Stimulated activated naive B cell treated with anti-CD40 and anti-IgM and Interleukin-4, amounts not matched to agents 10 μg/mL and 1 μg/mL and 100 μg/mL, for 72 hours (primary cell): ENCODE measurements around the gene GPR18.

ENCODE experiments used
- ATAC-seq, 2 donors: fragments of 150-1000 bp; cut with Tn5 transposase; replicated peaks; 2 replicates each; pipeline ENCODE4 v1.10.0; 2021; ENCODE audit warnings: moderate library complexity in 1 of 2
- DNase-seq: peaks from one replicate; pipeline ENCODE4 v3.0.0; 2021
- H3K27ac Mint-ChIP-seq: one replicate; pipeline ENCODE4 v1.8.0; 2022; ENCODE audit warnings: mild to moderate bottlenecking, mixed read lengths
- H3K27me3 Mint-ChIP-seq, 2 donors: one replicate each; pipeline ENCODE4 v1.8.0; 2022; ENCODE audit warnings: mixed read lengths in 2 of 2
- H3K36me3 Mint-ChIP-seq, 2 donors: one replicate each; pipeline ENCODE4 v1.8.0; 2022; ENCODE audit warnings: mixed read lengths in 2 of 2, mild to moderate bottlenecking in 1 of 2
- H3K4me1 Mint-ChIP-seq, 2 donors: one replicate each; pipeline ENCODE4 v1.8.0; 2022; ENCODE audit warnings: mixed read lengths in 2 of 2, mild to moderate bottlenecking in 1 of 2
- H3K4me3 Mint-ChIP-seq, 2 donors: one replicate each; pipeline ENCODE4 v1.8.0; 2022; ENCODE audit warnings: mild to moderate bottlenecking in 2 of 2, mixed read lengths in 2 of 2, moderate library complexity in 1 of 2
- H3K9me3 Mint-ChIP-seq, 2 donors: one replicate each; pipeline ENCODE4 v1.8.0; 2022; ENCODE audit warnings: mixed read lengths in 2 of 2, mild to moderate bottlenecking in 1 of 2

GPR18 gene

GRCh38 chr13:99282264-99283231 is 24.4 kb upstream of the GPR18 start:
- no peaks in the 10 kb centered on the region for H3K9me3 Mint-ChIP-seq
- peak overlapping the region; percentile 88 for H3K27ac Mint-ChIP-seq
- ATAC-seq, result peak; percentile 80 to 81
- H3K4me3 Mint-ChIP-seq, result peak overlapping the region; percentile 39 to 57
- H3K36me3 Mint-ChIP-seq, result peaks cover 26 to 49% of the 10 kb centered on the region in 2 donors
- DNase-seq, result no peak
- no peaks in the 10 kb centered on the region for H3K27me3 Mint-ChIP-seq
- peaks cover 58 to 99% of the 10 kb centered on the region in 2 donors for H3K4me1 Mint-ChIP-seq

- H3K4me3 Mint-ChIP-seq, result peak overlapping the region; percentile 37 to 57
- DNase-seq (peak; percentile 74), ATAC-seq (peak; percentile 87 to 90)
- peak overlapping the region; percentile 88 for H3K27ac Mint-ChIP-seq
- peaks cover 54 to 99% of the 10 kb centered on the region in 2 donors for H3K4me1 Mint-ChIP-seq
- H3K9me3 Mint-ChIP-seq, result no peaks in the 10 kb centered on the region
- H3K27me3 Mint-ChIP-seq, result no peaks in the 10 kb centered on the region
- peaks cover 26 to 48% of the 10 kb centered on the region in 2 donors for H3K36me3 Mint-ChIP-seq
These were observed 23.7 kb upstream of the GPR18 start for GRCh38 chr13:99281811-99282263.

GRCh38 chr13:99280166-99280565 is 22.0 kb upstream of the GPR18 start:
- H3K9me3 Mint-ChIP-seq, result no peaks in the 10 kb centered on the region
- H3K36me3 Mint-ChIP-seq, result peaks cover 34 to 54% of the 10 kb centered on the region in 2 donors
- ATAC-seq (no peak), DNase-seq (no peak)
- H3K27me3 Mint-ChIP-seq, result no peaks in the 10 kb centered on the region
- H3K4me3 Mint-ChIP-seq, result peak overlapping the region in 1 of 2 donors; percentile 24
- peak overlapping the region; percentile 60 for H3K27ac Mint-ChIP-seq
- H3K4me1 Mint-ChIP-seq, result peaks cover 60 to 99% of the 10 kb centered on the region in 2 donors

GRCh38 chr13:99279637-99280036 is 21.5 kb upstream of the GPR18 start:
- H3K4me1 Mint-ChIP-seq, result peaks cover 63 to 99% of the 10 kb centered on the region in 2 donors
- H3K4me3 Mint-ChIP-seq, result no peak overlapping the region
- H3K27ac Mint-ChIP-seq, result no peak overlapping the region
- no peaks in the 10 kb centered on the region for H3K27me3 Mint-ChIP-seq
- ATAC-seq, result no peak
- no peak for DNase-seq
- H3K36me3 Mint-ChIP-seq, result peaks cover 39 to 57% of the 10 kb centered on the region in 2 donors
- H3K9me3 Mint-ChIP-seq, result no peaks in the 10 kb centered on the region

- Mint-ChIP-seq H3K9me3 (no peaks in the 10 kb centered on the region), H3K4me3 (peak overlapping the region in 1 of 2 donors; percentile 23), H3K36me3 (peaks cover 40 to 62% of the 10 kb centered on the region in 2 donors), H3K27ac (peak overlapping the region; percentile 63), H3K4me1 (peaks cover 60 to 99% of the 10 kb centered on the region in 2 donors), H3K27me3 (no peaks in the 10 kb centered on the region)
- DNase-seq (no peak), ATAC-seq (no peak)
These were observed 20.7 kb upstream of the GPR18 start for GRCh38 chr13:99278843-99279242.

GRCh38 chr13:99278200-99278599 is 20.0 kb upstream of the GPR18 start:
- ATAC-seq, result no peak
- Mint-ChIP-seq H3K27ac (no peak overlapping the region), H3K27me3 (no peaks in the 10 kb centered on the region), H3K9me3 (peaks cover 0 to under 1% of the 10 kb centered on the region in 2 donors), H3K4me1 (peaks cover 65 to 99% of the 10 kb centered on the region in 2 donors), H3K36me3 (peaks cover 46 to 68% of the 10 kb centered on the region in 2 donors), H3K4me3 (no peak overlapping the region)
- DNase-seq, result no peak

- Mint-ChIP-seq H3K4me3 (peak overlapping the region in 1 of 2 donors; percentile 41), H3K36me3 (peaks cover 50 to 74% of the 10 kb centered on the region in 2 donors), H3K27ac (no peak overlapping the region)
These were observed 19.4 kb upstream of the GPR18 start for GRCh38 chr13:99277629-99278028.

DNA sequence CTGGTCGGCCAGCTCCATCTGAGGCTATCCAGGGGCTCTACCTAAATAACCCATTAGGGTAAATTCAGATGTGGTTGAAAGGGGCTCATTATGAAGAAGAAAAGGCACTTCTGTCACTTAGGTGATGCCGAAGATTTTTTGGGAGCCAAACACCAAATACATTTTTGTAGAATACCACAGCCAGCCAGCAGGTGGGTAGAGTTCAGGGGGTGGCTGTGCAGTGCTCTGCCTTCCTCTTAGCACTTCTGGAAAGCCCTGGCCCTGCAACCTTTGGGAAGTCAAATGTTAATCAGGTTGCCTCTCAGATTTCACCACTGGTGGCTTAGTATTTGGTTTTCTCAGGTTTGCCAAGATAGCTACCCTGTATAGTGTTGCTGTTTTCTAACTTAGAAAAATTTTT is 18.5 kb upstream of the GPR18 start:
- H3K36me3 Mint-ChIP-seq, result peaks cover 59 to 83% of the 10 kb centered on the region in 2 donors
- DNase-seq (no peak), ATAC-seq (no peak)
- H3K4me3 Mint-ChIP-seq, result no peak overlapping the region
- peaks cover 0 to 3% of the 10 kb centered on the region in 2 donors for H3K9me3 Mint-ChIP-seq
- peaks cover 62 to 98% of the 10 kb centered on the region in 2 donors for H3K4me1 Mint-ChIP-seq
- H3K27ac Mint-ChIP-seq, result peak overlapping the region; percentile 57
- no peaks in the 10 kb centered on the region for H3K27me3 Mint-ChIP-seq

More at GRCh38 chr13:99277629-99278028, 19.4 kb upstream of the GPR18 start:
- Mint-ChIP-seq H3K9me3 (peaks cover 0 to 3% of the 10 kb centered on the region in 2 donors), H3K4me1 (peaks cover 62 to 98% of the 10 kb centered on the region in 2 donors), H3K27me3 (no peaks in the 10 kb centered on the region)
- no peak for ATAC-seq
- no peak for DNase-seq

DNA sequence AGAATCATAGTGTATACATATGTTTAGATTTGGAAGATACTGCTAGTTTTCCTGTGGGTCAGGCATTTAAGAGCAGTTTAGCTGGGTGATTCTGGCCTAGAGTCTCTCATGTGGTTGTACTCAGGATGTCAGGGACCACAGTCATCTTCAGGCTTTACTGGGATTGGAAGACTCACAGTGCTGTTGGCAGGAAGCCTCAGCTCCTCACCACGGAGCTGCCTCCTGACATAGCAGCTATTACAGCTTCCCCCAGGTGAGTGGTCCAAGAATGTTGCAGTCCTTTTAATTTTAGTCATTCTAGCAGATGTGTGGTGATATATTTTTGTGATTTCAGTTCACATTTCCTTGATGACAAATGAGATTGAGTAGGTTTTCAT is 16.9 kb upstream of the GPR18 start:
- H3K4me3 Mint-ChIP-seq, result no peak overlapping the region
- peaks cover 57 to 98% of the 10 kb centered on the region in 2 donors for H3K4me1 Mint-ChIP-seq
- ATAC-seq, result no peak
- peak overlapping the region; percentile 63 for H3K27ac Mint-ChIP-seq
- no peaks in the 10 kb centered on the region for H3K27me3 Mint-ChIP-seq
- no peak for DNase-seq
- peaks cover 53 to 79% of the 10 kb centered on the region in 2 donors for H3K36me3 Mint-ChIP-seq
- H3K9me3 Mint-ChIP-seq, result peaks cover 0 to 3% of the 10 kb centered on the region in 2 donors

DNA sequence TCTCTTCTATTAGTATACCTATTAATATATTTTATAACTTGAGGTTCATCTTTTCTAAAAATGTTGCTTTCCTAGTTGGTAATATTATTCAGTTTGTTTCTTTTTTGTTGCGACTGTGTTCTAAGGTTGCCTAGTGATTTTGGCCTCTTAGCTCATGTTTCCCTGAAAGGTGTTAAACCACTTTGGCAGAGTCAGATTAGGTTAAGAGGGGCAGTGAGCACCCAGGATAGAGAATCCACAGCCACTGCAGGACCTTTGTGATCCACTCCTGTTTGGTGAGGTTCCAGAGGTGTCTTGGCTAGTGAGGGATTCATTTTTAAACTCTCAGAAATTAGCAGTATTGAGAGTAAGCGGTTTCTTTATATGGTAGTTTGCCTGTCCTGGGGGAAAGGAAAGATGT is 14.9 kb upstream of the GPR18 start:
- Mint-ChIP-seq H3K4me3 (no peak overlapping the region), H3K4me1 (peaks cover 50 to 90% of the 10 kb centered on the region in 2 donors), H3K36me3 (peaks cover 45 to 68% of the 10 kb centered on the region in 2 donors), H3K27me3 (no peaks in the 10 kb centered on the region), H3K27ac (peak overlapping the region; percentile 88), H3K9me3 (peaks cover 0 to 3% of the 10 kb centered on the region in 2 donors)
- no peak for ATAC-seq
- DNase-seq, result no peak

DNA sequence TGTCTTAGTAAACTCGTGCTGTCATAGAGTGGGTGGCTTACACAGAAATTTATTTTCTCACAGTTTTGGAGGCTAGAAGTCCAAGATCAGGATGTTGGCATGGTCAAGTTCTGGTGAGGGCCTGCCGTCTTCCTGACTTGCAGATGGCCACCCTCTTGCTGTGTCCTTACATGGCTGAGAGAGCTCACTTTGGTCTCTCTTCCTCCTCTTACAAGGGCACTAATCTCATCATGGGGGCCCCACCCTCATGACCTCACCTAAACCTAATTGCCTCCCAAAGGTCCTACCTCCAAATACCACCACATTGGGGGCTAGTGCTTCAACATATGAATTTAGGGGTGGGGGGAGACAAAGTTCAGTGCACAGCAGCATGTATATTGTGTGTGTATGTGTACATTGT is 14.3 kb upstream of the GPR18 start:
- DNase-seq, result no peak
- H3K9me3 Mint-ChIP-seq, result peaks cover 0 to 3% of the 10 kb centered on the region in 2 donors
- peaks cover 46 to 83% of the 10 kb centered on the region in 2 donors for H3K4me1 Mint-ChIP-seq
- peaks cover 42 to 63% of the 10 kb centered on the region in 2 donors for H3K36me3 Mint-ChIP-seq
- no peaks in the 10 kb centered on the region for H3K27me3 Mint-ChIP-seq
- peak overlapping the region; percentile 93 for H3K27ac Mint-ChIP-seq
- H3K4me3 Mint-ChIP-seq, result peak overlapping the region; percentile 32 to 39
- ATAC-seq, result no peak

GRCh38 chr13:99271249-99271648 is 13.1 kb upstream of the GPR18 start:
- Mint-ChIP-seq H3K4me1 (peaks cover 40 to 71% of the 10 kb centered on the region in 2 donors), H3K9me3 (peaks cover 0 to 3% of the 10 kb centered on the region in 2 donors), H3K36me3 (peaks cover 37 to 54% of the 10 kb centered on the region in 2 donors), H3K4me3 (peak overlapping the region; percentile 43 to 61), H3K27me3 (no peaks in the 10 kb centered on the region), H3K27ac (peak overlapping the region; percentile 93)
- DNase-seq, result no peak
- ATAC-seq, result no peak

GRCh38 chr13:99270518-99270917 is 12.3 kb upstream of the GPR18 start:
- peaks cover 0 to 3% of the 10 kb centered on the region in 2 donors for H3K9me3 Mint-ChIP-seq
- H3K27ac Mint-ChIP-seq, result peak overlapping the region; percentile 93
- H3K36me3 Mint-ChIP-seq, result peaks cover 35 to 50% of the 10 kb centered on the region in 2 donors
- peak; percentile 66 to 74 for ATAC-seq
- peak overlapping the region; percentile 55 to 61 for H3K4me3 Mint-ChIP-seq
- DNase-seq, result no peak
- H3K27me3 Mint-ChIP-seq, result no peaks in the 10 kb centered on the region
- peaks cover 36 to 68% of the 10 kb centered on the region in 2 donors for H3K4me1 Mint-ChIP-seq

- Mint-ChIP-seq H3K27me3 (no peaks in the 10 kb centered on the region), H3K9me3 (peaks cover 0 to 3% of the 10 kb centered on the region in 2 donors), H3K27ac (peak overlapping the region; percentile 47), H3K4me3 (no peak overlapping the region), H3K36me3 (peaks cover 29 to 45% of the 10 kb centered on the region in 2 donors), H3K4me1 (peaks cover 34 to 66% of the 10 kb centered on the region in 2 donors)
- ATAC-seq (peak; percentile 75 to 79), DNase-seq (peak; percentile 24)
These were observed 11.6 kb upstream of the GPR18 start for GRCh38 chr13:99269627-99270241.
